ENCODE data around the gene CTNNA3. TPM values are rescaled to one million over a fixed set of nuclear protein-coding genes. Genes with fewer than 3 reads are reported as not detected.

CTNNA3 gene
- total RNA-seq, 1 experiment from 2014 or later = not detected

GRCh38 chr10:65940816-65941662 lies 1755.0 kb downstream of the CTNNA3 start:
- DNase-seq (ENCODE audit: low read depth) = no peak

DNA sequence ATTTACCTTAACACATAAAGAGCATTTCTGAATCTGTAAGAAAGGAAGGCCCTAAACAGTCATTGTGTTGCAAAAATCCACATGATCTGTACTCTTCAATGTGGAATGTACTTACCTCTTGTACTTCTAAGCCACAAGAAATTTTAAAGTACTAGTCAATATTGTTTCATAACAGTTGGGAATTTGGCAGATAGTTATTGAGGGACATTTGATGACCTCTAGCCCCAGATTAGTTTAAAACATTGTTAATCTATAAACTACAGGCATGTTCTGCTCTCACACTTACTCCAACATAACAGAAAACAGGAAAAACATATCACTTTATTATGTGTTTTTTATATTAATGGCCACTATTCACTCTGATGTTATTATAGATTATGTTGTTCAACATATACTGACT lies 1755.9 kb downstream of the CTNNA3 start:
- no peak for DNase-seq (ENCODE audit: low read depth)

DNA sequence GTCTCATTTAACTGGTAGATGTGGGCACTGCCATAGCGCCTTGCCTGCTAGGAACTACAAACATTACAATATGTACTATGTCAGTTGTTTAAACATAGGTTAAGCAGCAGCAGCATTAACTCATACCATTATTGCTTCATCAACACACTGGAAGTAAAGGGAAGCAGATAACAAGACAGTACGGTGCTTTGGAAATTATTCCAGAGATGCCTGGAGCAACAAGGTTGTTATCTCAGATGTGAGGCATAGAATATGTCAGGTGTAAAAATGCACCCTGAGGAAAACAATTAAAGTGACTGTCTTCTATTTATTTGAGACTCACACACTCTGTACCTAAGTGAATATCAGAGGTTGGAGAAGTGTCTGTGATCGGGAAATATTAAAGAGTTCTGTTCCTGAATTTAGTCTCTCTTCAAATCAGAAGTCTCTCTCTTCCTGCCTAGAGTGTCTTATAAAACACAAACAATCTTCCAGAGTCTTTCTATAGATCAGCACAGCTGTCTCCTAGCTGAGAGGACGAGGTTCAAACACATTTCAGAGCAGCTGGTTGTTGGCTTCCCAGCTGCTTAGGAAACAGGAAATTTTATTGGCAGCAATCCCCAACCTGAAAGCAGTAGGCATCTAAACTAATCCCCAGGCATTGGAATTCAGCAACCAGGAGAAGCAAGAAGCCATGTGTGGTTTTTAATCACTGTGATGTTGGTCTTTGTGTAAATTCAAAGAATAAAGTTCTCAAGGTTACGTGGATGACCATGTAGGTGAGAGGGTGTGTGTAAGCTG lies 1764.5 kb downstream of the CTNNA3 start:
- DNase-seq (ENCODE audit: low read depth) = no peak

DNA sequence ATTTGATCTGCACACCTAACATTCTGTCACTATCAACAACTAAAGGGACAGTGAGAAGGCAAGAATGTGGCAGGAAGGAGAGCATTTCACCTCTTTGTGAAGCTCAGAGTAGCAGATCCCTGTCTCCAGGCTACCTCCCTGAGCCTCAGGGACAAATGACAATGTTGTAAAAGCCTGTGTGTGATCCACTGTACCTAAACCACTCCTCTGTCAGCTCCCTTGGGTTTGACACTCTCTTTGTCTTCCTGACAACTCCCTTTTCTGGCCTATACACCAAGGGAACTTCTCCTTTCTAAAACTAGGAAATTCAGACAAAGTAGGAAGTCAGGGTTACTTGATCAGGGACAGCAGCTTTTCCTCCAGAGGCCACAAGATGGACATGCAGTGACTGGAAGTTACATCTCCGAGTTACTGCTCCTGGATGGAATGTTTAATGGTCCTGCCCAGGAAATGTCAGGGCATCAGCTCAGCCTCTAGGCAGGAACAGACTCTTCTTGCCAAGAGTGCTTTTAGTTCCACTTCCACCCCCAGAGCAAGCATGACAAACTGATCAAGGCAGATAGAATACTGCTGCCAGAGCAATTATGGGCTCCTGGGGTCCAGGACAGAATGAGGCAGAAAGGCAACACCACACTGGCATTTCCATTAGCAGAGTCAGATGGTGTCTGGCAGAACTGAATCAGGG lies 1784.7 kb downstream of the CTNNA3 start:
- DNase-seq (ENCODE audit: low read depth) = no peak

GRCh38 chr10:65910209-65910608 lies 1785.8 kb downstream of the CTNNA3 start:
- DNase-seq (ENCODE audit: low read depth) = no peak

DNA sequence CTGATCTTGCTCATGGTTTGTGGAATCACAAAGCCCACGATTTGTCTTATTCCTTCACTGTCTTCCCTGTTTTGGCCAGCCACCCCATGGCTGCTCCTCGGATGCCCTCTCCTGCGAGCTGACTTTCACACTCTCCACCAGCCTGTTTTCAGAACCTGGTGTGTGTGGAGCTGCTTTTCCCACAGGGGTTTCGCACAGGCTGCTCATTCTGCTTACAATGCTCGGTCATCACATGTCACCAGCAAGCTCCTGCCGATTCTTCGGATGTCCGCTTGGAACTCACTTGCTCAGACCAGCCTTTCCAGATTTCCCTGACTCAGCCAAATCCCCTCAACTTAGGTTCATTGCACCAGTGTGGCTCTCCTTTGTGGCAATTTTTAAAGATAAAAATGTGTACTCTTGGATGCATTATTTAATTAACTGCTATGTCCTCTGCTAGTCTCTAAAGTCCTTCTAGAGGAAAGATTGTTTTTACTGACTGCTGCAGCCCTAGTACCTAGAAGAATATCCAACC lies 1788.7 kb downstream of the CTNNA3 start:
- no peak for DNase-seq (ENCODE audit: low read depth)

DNA sequence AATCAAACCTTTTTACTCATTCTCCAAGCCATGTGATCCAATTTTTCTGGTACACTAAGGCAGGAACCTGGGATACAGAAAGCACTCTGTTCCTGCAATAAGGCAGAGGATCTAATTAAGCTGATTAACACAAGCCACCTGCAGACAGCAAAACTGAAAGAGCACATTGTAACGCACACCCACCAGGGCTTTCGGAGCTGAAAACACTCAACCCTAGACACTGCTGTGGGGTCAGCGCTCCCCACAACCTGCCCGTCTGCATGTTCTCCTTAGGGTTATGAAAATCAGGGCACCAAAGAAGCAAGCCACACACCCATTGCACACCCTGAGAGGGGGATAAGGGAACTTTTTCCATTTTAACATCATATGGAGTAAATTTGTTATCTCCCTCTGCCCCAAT lies 1792.4 kb downstream of the CTNNA3 start:
- DNase-seq (ENCODE audit: low read depth) = no peak

- no peak for DNase-seq (ENCODE audit: low read depth)
These were observed 1795.7 kb downstream of the CTNNA3 start for GRCh38 chr10:65900271-65900670.

DNA sequence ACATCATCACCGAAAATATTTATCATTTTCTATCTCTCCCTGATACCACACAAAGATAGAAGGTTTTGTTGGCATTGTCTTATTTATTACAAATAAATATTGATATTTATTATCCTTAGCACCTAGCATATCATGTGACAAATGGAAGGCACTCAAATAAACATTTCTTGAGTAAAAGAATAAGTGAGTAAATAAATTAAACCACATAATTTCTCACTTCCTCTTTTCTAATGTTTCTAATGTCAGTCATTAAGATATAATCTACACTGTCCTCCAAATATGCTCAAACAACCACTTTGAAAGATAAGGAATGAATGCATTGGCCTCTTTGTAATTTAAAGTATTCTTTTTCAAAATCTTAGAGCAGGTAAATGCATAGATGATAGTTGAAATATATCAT lies 1797.9 kb downstream of the CTNNA3 start:
- no peak for DNase-seq (ENCODE audit: low read depth)

DNA sequence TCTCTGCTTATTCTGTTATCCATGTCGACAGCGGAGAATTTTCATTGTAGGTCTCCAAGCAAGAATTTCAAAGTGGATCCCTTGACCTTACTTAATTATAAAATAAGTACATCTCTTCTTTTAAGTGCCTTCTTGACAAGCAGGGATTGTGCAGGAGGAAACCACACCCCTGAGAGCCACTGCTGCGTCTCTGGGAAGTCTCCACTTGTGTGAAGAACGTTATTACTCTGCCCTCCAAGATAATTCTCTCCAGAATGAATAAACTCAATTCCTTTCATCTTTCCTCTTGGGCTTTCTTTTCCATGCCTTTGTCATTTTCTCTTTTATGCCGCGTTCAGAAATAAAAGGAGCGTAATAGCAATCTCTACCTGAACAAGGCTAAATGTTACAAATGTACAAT lies 1801.0 kb downstream of the CTNNA3 start:
- no peak for DNase-seq (ENCODE audit: low read depth)

DNA sequence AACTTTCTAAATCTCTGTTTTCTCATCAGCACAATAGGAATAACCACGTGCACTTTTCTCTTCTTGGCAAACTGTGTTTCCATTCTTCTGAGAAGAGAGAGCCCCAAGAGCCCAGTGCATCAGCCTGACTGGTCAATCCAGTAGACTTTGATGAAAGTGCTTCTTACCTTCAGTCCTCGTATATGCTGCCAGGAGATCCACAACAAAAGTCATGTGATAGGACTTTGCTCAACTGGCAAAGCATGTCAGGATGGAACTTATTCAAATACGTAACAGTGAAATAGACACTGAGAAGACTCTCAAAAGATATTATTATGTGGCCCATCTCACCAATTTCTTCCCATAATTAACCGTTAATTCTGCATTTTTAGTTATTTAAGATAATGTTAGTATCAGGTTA lies 1801.6 kb downstream of the CTNNA3 start:
- DNase-seq (ENCODE audit: low read depth) = no peak

DNA sequence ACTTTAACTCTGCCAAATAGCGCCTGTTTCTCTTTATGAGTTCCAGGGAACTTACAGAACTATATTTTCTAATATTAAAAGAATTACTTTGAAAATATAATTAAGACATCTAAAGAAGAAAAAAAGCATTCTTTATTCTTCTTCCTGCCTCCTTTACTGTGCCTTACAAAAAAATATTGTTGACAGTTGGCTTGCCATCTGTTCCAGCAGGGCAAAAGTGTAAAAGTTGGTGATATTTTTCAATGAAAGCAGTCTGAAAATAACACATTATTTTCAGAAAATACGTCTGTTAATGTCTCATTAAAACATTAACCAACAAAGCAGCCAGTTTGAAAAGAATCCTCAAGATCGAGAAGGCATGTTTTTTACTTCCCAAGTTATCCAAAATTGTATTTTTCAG lies 1802.3 kb downstream of the CTNNA3 start:
- no peak for DNase-seq (ENCODE audit: low read depth)

DNA sequence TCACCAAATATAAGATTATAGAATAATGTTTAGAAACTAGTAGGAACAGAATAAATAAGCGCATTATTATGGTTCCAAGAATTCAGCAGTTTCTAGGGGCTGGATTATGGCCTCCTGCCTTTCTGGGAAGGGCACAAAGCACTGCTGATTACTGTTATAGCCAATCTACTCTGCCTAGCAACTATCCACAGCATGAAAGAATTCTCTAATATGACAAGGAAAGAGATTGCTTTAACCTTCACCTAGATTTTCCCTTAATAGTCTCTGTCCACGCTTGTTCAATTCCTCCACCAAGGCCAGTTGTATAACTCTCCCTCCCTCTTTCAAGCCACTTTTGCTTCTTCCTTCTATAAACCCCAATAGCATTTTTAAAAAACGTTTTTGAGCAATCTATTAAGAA lies 1803.7 kb downstream of the CTNNA3 start:
- DNase-seq (ENCODE audit: low read depth) = no peak

GRCh38 chr10:65891073-65891981 lies 1804.7 kb downstream of the CTNNA3 start:
- DNase-seq (ENCODE audit: low read depth) = no peak

GRCh38 chr10:65864529-65864928 lies 1831.5 kb downstream of the CTNNA3 start:
- DNase-seq (ENCODE audit: low read depth) = no peak

DNA sequence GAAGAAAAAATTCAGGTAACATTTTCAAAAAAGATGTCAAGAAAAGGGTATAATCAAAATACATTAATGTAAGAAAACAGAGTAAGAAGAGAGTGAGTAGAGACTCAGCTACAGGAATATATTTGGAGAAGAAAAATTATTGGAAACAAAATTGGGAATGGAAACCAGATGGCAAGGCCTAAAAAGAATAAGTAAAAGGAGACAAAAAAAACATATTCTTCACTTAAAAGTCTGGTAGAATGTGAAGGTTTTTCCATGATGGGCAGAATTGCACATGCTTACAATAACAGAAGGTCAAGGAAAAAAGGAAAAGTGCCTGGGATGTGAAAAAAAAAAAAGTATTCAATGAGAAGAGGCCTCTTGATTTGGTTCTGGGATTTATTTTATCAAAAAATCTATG lies 1832.0 kb downstream of the CTNNA3 start:
- no peak for DNase-seq (ENCODE audit: low read depth)

Other genes with a start within 250 kb of the CTNNA3 start
- 3.2 and 3.4 TPM in 2 replicates for gene DNAJC12, start 142.0 kb upstream of the CTNNA3 start, total RNA-seq (2014; rRNA removed; shearing (Covaris generic))
- 11.8 and 14.1 TPM in 2 replicates for gene SIRT1, start 188.5 kb upstream of the CTNNA3 start, total RNA-seq (2014; rRNA removed; shearing (Covaris generic))